Ishikawa (cell line): ENCODE results near the gene HSPB8.

Experiments
- CREB1 ChIP-seq: IDR thresholded peaks from 2 replicates; pipeline ENCODE4 v1.6.1; 2012; ENCODE audit warnings: low read depth
- EGR1 ChIP-seq: IDR thresholded peaks from 2 replicates; pipeline ENCODE4 v1.6.1; 2012
- EP300 ChIP-seq: IDR thresholded peaks from 2 replicates; pipeline ENCODE4 v1.6.1; 2012; ENCODE audit warnings: borderline replicate concordance
- FOXM1 ChIP-seq: IDR thresholded peaks from 2 replicates; pipeline ENCODE4 v1.6.1; 2012; ENCODE audit warnings: low read depth, borderline replicate concordance
- NFIC ChIP-seq: IDR thresholded peaks from 2 replicates; pipeline ENCODE4 v1.6.1; 2012
- RAD21 ChIP-seq: IDR thresholded peaks from 2 replicates; pipeline ENCODE4 v1.6.1; 2012; ENCODE audit warnings: low read depth
- TAF1 ChIP-seq: IDR thresholded peaks from 2 replicates; pipeline ENCODE4 v1.6.1; 2012; ENCODE audit warnings: low read depth, mild to moderate bottlenecking
- TCF12 ChIP-seq: IDR thresholded peaks from 2 replicates; pipeline ENCODE4 v1.6.1; 2012; ENCODE audit warnings: low read depth
- TEAD4 ChIP-seq: IDR thresholded peaks from 2 replicates; pipeline ENCODE4 v1.6.1; 2012
- ZBTB7A ChIP-seq: IDR thresholded peaks from 2 replicates; pipeline ENCODE4 v1.6.1; 2012; ENCODE audit warnings: low read depth
- TF ChIP-seq, protein P1 (sequence below): IDR thresholded peaks from 2 replicates; pipeline ENCODE4 v1.6.1; 2012
- TF ChIP-seq, protein P2 (sequence below): IDR thresholded peaks from 2 replicates; pipeline ENCODE4 v1.6.1; 2012
- TF ChIP-seq, protein P3 (sequence below): IDR thresholded peaks from 2 replicates; pipeline ENCODE4 v1.6.1; 2012; ENCODE audit warnings: low read depth, mild to moderate bottlenecking

DNA sequence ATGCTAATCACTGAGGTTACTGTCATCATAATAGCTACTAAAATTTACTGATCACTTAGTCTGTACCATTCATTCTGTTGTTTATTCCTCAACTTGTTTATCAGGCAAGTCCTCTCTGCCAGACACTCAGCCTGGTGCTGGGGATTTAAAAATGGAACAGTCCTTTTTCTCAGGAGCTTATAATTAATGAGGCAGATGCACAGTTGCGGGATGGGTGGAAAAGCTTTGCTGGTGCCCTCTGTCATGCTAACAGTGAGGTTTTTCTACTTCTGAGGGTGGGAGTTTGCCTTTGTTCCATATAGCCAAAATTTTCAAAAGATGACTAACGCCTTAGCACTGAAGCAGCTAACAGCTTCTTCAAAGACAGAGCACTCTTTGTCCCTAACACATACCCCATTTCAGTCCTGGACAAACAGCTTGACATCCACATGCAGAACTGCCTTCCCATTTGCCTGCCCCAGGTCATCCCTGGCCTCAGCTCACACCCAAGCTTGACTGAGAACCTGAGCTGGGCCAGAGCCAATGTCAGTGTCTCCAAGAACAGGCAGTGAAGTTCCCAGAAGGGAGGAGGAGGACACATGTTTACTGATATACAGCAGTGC is 30.8 kb upstream of the HSPB8 start:
- TF ChIP-seq, protein P1, sequence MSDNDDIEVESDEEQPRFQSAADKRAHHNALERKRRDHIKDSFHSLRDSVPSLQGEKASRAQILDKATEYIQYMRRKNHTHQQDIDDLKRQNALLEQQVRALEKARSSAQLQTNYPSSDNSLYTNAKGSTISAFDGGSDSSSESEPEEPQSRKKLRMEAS: no peak
- TF ChIP-seq EP300 (no peak), NFIC (no peak), TAF1 (no peak), RAD21 (no peak), CREB1 (no peak), ZBTB7A (no peak), TEAD4 (no peak), EGR1 (no peak), TCF12 (no peak), FOXM1 (no peak)
- TF ChIP-seq, protein P2, sequence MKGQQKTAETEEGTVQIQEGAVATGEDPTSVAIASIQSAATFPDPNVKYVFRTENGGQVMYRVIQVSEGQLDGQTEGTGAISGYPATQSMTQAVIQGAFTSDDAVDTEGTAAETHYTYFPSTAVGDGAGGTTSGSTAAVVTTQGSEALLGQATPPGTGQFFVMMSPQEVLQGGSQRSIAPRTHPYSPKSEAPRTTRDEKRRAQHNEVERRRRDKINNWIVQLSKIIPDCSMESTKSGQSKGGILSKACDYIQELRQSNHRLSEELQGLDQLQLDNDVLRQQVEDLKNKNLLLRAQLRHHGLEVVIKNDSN: no peak
- TF ChIP-seq, protein P3, sequence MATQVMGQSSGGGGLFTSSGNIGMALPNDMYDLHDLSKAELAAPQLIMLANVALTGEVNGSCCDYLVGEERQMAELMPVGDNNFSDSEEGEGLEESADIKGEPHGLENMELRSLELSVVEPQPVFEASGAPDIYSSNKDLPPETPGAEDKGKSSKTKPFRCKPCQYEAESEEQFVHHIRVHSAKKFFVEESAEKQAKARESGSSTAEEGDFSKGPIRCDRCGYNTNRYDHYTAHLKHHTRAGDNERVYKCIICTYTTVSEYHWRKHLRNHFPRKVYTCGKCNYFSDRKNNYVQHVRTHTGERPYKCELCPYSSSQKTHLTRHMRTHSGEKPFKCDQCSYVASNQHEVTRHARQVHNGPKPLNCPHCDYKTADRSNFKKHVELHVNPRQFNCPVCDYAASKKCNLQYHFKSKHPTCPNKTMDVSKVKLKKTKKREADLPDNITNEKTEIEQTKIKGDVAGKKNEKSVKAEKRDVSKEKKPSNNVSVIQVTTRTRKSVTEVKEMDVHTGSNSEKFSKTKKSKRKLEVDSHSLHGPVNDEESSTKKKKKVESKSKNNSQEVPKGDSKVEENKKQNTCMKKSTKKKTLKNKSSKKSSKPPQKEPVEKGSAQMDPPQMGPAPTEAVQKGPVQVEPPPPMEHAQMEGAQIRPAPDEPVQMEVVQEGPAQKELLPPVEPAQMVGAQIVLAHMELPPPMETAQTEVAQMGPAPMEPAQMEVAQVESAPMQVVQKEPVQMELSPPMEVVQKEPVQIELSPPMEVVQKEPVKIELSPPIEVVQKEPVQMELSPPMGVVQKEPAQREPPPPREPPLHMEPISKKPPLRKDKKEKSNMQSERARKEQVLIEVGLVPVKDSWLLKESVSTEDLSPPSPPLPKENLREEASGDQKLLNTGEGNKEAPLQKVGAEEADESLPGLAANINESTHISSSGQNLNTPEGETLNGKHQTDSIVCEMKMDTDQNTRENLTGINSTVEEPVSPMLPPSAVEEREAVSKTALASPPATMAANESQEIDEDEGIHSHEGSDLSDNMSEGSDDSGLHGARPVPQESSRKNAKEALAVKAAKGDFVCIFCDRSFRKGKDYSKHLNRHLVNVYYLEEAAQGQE: no peak
